Measurements from ENCODE around the gene KLRK1. TPM values are rescaled to one million over a fixed set of nuclear protein-coding genes. Genes with fewer than 3 reads are reported as not detected.
"Not testable (repeated sequence)": the region's sequence is repeated elsewhere in the genome, so short reads cannot be mapped to it uniquely, and the experiment has no call there.

KLRK1 gene
- total RNA-seq (2014; rRNA removed; shearing (Covaris generic)) = not detected in 2 replicates

GRCh38 chr12:10389904-10390303, at the start of gene KLRK1:
TSS of gene KLRK1 (minus strand) at chr12:10390041. CDS start at chr12:10388810, 1,231 bp downstream.
- H3K9me3 ChIP-seq (replicated peaks) = no peaks in the 10 kb centered on the region
- no peaks in the 10 kb centered on the region for H3K36me3 ChIP-seq
- peaks cover 12% of the 10 kb centered on the region for H3K4me1 ChIP-seq
- no peak within 1 kb of the TSS for H3K27ac ChIP-seq
- no peak within 1 kb of the TSS for H3K4me3 ChIP-seq
- no peak for DNase-seq
- no peaks in the 10 kb centered on the region for H3K27me3 ChIP-seq

- H3K27me3 ChIP-seq; H3K9me3 ChIP-seq (replicated peaks); H3K4me3 ChIP-seq; H3K27ac ChIP-seq; DNase-seq; H3K36me3 ChIP-seq; H3K4me1 ChIP-seq: not testable (repeated sequence)
Observed at GRCh38 chr12:10437601-10438000, 47.8 kb upstream of the KLRK1 start.

GRCh38 chr12:10435816-10436215, 46.0 kb upstream of the KLRK1 start, which contains the start of gene KLRC2:
TSS of gene KLRC2 (minus strand) at chr12:10436010. CDS start at chr12:10435986, 24 bp downstream.
- H3K9me3 ChIP-seq (replicated peaks); H3K4me1 ChIP-seq; H3K36me3 ChIP-seq; H3K27ac ChIP-seq; H3K4me3 ChIP-seq; H3K27me3 ChIP-seq: not testable (repeated sequence)
- DNase-seq = peak in 1 of 2 experiments; percentile 10

GRCh38 chr12:10430623-10431022, 40.8 kb upstream of the KLRK1 start:
- not testable (repeated sequence) for H3K9me3 ChIP-seq (replicated peaks); H3K27me3 ChIP-seq; H3K4me1 ChIP-seq; H3K36me3 ChIP-seq; H3K27ac ChIP-seq; DNase-seq; H3K4me3 ChIP-seq

- not testable (repeated sequence) for DNase-seq; H3K4me3 ChIP-seq; H3K4me1 ChIP-seq; H3K27ac ChIP-seq; H3K36me3 ChIP-seq; H3K9me3 ChIP-seq (replicated peaks); H3K27me3 ChIP-seq
Observed at GRCh38 chr12:10425938-10426337, 36.1 kb upstream of the KLRK1 start.

- not testable (repeated sequence) for H3K4me3 ChIP-seq; H3K4me1 ChIP-seq; H3K36me3 ChIP-seq; DNase-seq; H3K27ac ChIP-seq; H3K9me3 ChIP-seq (replicated peaks); H3K27me3 ChIP-seq
Observed at GRCh38 chr12:10424260-10424899, 34.5 kb upstream of the KLRK1 start.

GRCh38 chr12:10422159-10422558, 32.3 kb upstream of the KLRK1 start:
- H3K4me1 ChIP-seq, H3K4me3 ChIP-seq, H3K36me3 ChIP-seq: not testable (repeated sequence)

GRCh38 chr12:10420334-10420733, 30.5 kb upstream of the KLRK1 start, which contains the start of gene KLRC3:
TSS of gene KLRC3 (minus strand) at chr12:10420595. CDS start at chr12:10420550, 45 bp downstream.
- DNase-seq = not testable (repeated sequence)

More at GRCh38 chr12:10422159-10422558, 32.3 kb upstream of the KLRK1 start:
- H3K9me3 ChIP-seq (replicated peaks); H3K27ac ChIP-seq; DNase-seq; H3K27me3 ChIP-seq: not testable (repeated sequence)

GRCh38 chr12:10409392-10409791, 19.6 kb upstream of the KLRK1 start, which contains the start of gene KLRC4:
TSS of gene KLRC4 (minus strand) at chr12:10409757. CDS start at chr12:10409575, 182 bp downstream.
- H3K27me3 ChIP-seq = no peaks in the 10 kb centered on the region
- peak in 1 of 2 experiments; percentile 3 for DNase-seq
- no peak within 1 kb of the TSS for H3K4me3 ChIP-seq
- no peaks in the 10 kb centered on the region for H3K36me3 ChIP-seq
- 0 out of 2 replicates have a peak, but pooled peaks cover 3% of the 10 kb centered on the region for H3K9me3 ChIP-seq (replicated peaks)
- no peak within 1 kb of the TSS for H3K27ac ChIP-seq
- no peaks in the 10 kb centered on the region for H3K4me1 ChIP-seq

More at GRCh38 chr12:10420334-10420733, 30.5 kb upstream of the KLRK1 start, which contains the start of gene KLRC3:
- H3K27me3 ChIP-seq; H3K27ac ChIP-seq; H3K36me3 ChIP-seq; H3K9me3 ChIP-seq (replicated peaks); H3K4me3 ChIP-seq; H3K4me1 ChIP-seq: not testable (repeated sequence)

GRCh38 chr12:10408842-10409241, 19.0 kb upstream of the KLRK1 start:
- no peaks in the 10 kb centered on the region for H3K4me1 ChIP-seq
- no peak for DNase-seq
- H3K4me3 ChIP-seq = no peak overlapping the region
- no peak overlapping the region for H3K27ac ChIP-seq
- 0 out of 2 replicates have a peak, but pooled peaks cover 3% of the 10 kb centered on the region for H3K9me3 ChIP-seq (replicated peaks)
- H3K27me3 ChIP-seq = no peaks in the 10 kb centered on the region
- no peaks in the 10 kb centered on the region for H3K36me3 ChIP-seq

- 0 out of 2 replicates have a peak, but pooled peaks cover 3% of the 10 kb centered on the region for H3K9me3 ChIP-seq (replicated peaks)
- H3K4me1 ChIP-seq = no peaks in the 10 kb centered on the region
- no peak for DNase-seq
- H3K27me3 ChIP-seq = no peaks in the 10 kb centered on the region
- H3K4me3 ChIP-seq = no peak overlapping the region
- H3K36me3 ChIP-seq = no peaks in the 10 kb centered on the region
- no peak overlapping the region for H3K27ac ChIP-seq
Observed at GRCh38 chr12:10406725-10407124, 16.9 kb upstream of the KLRK1 start.

GRCh38 chr12:10405294-10405693, 15.5 kb upstream of the KLRK1 start:
- DNase-seq = no peak
- H3K27ac ChIP-seq = no peak overlapping the region
- no peak overlapping the region for H3K4me3 ChIP-seq
- no peaks in the 10 kb centered on the region for H3K27me3 ChIP-seq
- H3K36me3 ChIP-seq = no peaks in the 10 kb centered on the region
- no peaks in the 10 kb centered on the region for H3K4me1 ChIP-seq
- 0 out of 2 replicates have a peak, but pooled peaks cover 3% of the 10 kb centered on the region for H3K9me3 ChIP-seq (replicated peaks)

GRCh38 chr12:10404798-10405197, 15.0 kb upstream of the KLRK1 start:
- DNase-seq = no peak
- Histone ChIP-seq H3K4me3 (no peak overlapping the region), H3K27ac (no peak overlapping the region), H3K4me1 (no peaks in the 10 kb centered on the region), H3K27me3 (no peaks in the 10 kb centered on the region), H3K36me3 (no peaks in the 10 kb centered on the region), H3K9me3 (replicated peaks) (0 out of 2 replicates have a peak, but pooled peaks cover 3% of the 10 kb centered on the region)

- Histone ChIP-seq H3K36me3 (no peaks in the 10 kb centered on the region), H3K4me3 (no peak overlapping the region), H3K27me3 (no peaks in the 10 kb centered on the region), H3K27ac (no peak overlapping the region), H3K4me1 (no peaks in the 10 kb centered on the region), H3K9me3 (replicated peaks) (0 out of 2 replicates have a peak, but pooled peaks cover 3% of the 10 kb centered on the region)
- no peak for DNase-seq
Observed at GRCh38 chr12:10400829-10401228, 11.0 kb upstream of the KLRK1 start.

GRCh38 chr12:10398168-10398567, 8.3 kb upstream of the KLRK1 start:
- H3K27ac ChIP-seq = no peak overlapping the region
- H3K9me3 ChIP-seq (replicated peaks) = no peaks in the 10 kb centered on the region
- no peaks in the 10 kb centered on the region for H3K27me3 ChIP-seq
- no peaks in the 10 kb centered on the region for H3K36me3 ChIP-seq
- no peak for DNase-seq
- H3K4me3 ChIP-seq = no peak overlapping the region
- peaks cover 6% of the 10 kb centered on the region for H3K4me1 ChIP-seq

- Histone ChIP-seq H3K4me1 (peaks cover 14% of the 10 kb centered on the region), H3K4me3 (no peak overlapping the region), H3K27me3 (no peaks in the 10 kb centered on the region), H3K36me3 (no peaks in the 10 kb centered on the region), H3K9me3 (replicated peaks) (no peaks in the 10 kb centered on the region), H3K27ac (no peak overlapping the region)
- DNase-seq = no peak
Observed at GRCh38 chr12:10397296-10397695, 7.5 kb upstream of the KLRK1 start.
